Kidney capillary endothelial cell (primary cell): ENCODE data around the gene TMEM212.
A peak's percentile ranks its signal among the peaks of the same experiment; 100 is the strongest.

Experiments
- DNase-seq: peaks from one replicate; pipeline ENCODE4 v3.0.0-alpha.2; 2018; ENCODE audit warnings: low spot score

The TMEM212 gene

DNA sequence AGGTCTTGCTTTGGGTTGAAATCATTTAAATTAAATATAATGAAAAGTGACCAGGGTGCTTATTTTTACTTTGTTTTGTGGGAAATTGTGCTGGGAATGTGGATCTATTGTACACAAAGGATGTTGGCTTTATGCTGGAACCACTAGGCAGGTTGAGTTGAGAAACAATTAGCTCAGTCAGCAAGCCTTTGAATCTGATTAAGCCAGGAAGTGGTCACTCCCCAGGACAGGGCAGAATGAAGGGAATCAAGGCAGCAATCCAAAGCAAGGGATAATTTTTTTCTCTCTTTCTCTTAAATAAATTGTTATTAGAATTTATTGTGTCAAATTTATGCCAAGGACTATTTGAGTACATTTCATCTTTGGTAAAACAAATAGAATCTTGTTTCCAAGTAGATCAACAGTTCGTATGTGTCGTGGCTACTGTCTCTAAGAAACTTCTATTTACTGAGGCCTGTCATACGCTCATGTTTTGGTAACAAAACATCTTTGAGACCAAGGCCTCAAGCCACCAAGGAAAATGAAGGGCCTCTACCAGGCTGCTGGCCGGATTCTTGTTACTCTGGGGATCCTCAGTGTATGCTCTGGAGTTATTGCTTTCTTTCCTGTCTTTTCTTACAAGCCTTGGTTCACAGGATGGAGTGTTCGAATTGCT, at the start of gene TMEM212:
TMEM212 (plus strand) TSS at position 486 of the 655 bp plus-strand sequence; CDS start at position 521, 35 bp downstream.
- DNase-seq = no peak

DNA sequence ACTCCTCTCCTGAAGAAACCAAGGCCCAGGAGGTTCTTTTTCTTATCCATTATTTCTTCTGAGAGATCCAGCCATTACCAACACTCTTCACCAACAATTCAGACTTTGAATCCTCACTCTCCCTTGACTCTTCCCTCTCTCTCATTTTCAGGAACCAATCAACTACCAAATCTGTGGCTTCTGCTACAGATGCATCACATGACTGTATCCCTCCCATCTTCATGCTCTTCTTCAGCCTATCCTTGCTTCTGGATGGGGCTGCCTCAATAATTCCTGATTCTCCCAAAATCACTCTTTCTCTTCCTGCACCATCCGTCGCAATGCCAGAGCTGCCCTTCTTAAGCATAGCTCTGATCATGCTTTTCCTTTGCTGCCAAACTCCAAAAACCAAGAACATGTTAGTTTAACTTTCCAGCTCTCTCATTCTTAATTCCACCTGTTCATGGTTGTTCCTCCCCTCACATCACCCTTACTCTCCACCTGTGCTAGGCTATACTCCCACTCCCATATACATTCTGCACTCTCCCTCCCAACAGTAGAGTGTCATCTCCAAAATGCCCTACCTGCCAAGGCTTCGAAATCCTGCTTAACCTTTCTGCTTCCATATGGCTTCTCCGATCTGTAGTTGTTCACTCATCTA, 46.4 kb upstream of the TMEM212 start:
- DNase-seq = no peak

DNA sequence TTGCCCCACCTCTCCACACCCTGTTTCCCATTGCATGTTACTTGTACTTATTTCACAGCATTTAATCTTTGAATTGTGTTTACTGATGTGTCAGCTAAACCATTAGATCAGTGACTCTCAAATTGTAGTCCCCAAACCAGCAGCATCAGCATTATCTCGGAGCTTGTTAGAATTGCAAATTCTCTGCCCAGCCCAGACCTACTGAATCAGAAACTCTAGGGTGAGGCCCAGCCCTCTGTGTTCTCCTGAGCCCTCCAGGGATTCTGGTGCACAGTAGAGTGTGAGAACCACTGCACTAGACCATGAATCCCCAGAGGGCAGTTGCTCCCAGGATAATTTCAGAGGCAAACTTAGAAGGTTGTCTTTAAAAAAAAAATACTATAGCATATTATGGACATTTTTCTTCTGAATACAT, 45.9 kb upstream of the TMEM212 start:
- DNase-seq = no peak

DNA sequence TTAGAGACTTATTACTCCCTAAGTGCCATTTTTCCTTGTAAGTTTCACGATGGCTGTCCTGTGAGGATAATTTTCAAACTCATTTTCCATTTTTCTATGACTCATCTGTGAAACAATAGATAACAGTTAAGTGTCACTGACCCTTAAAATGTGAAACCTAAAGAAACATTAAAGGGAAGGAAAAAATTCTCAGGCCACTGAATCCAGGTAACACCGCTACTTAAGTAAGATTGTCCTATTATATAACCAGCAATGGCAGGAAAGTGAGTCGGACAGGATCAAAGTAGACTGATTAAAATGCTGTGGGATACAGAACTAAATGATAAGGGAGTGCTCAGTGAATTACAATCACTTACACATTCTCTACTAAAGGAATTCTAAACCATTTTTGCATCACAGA, 45.3 kb upstream of the TMEM212 start:
- DNase-seq = peak; percentile 48

DNA sequence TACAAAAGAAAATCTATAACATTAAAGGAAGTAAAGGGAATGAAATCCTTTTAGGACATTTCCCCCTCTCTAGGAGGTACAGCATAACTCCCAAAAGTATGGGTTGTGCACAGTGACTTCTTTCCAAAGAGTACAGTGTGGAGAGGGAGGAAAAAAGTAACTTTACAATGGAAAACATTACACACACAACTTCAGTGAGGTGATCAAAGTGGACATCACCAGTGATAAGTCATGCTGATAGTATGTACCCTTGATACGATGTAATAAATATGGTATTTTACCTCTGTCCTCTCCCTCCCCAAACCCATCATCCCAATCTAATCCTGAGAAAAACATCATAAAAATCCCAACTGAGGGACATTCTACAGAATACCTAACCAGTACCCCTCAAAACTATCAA, 43.6 kb upstream of the TMEM212 start:
- DNase-seq = no peak

DNA sequence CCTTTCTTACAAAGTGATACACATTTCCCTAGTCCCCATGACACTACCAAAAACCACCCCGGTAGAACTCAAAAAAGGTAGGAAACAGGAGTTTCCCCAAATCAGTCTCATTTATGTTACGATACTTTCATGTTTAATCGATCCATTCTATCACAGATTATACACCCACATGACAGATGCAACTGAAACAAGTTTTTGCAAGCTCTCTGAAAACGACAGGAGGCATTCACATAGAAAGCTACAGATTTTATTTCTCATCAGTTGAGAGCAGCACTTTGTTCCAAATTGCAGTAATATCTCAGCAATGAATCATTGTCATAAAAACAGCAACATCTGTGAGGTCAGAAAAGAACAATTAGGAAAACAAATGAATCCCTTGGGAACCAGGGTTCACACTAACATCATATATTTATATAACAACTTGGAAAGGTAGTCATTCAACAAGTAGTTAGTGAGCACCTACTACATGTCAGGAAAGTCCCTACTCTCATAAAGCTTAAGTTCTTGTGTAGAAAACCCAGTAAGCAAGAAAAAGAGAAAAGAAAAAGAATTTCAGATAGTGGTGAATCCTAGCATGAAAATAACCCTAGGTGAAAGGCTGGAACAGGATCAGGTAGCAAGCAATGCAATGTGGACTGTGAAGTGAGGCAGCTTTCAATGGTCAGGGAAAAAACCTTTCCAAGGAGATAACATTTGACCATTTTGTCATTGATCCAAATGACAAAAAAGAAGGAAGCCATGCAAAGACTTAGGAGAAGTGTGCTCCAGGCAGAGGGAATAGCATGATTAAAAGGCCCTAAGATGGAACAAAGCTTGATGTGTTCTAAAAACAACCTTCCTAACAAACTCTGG, 41.2 kb upstream of the TMEM212 start:
- DNase-seq = peak; percentile 77

DNA sequence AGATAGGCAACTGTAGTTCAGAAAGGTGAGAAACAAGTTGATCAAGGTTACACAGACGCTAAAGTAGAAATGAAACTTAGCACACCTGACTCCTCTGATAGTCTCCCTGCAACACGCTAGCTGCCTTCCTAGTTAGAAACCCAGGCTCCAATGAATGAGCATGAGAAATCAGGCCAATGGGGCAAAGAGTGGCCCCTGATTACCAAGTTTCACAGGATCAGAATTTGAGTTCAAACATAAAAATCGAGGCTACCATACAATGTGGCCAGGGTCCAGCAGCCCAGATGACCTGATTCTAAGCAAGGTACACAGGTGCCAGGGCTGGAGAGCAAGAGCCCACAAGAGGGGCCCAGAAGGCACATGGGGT, 40.6 kb upstream of the TMEM212 start:
- no peak for DNase-seq

DNA sequence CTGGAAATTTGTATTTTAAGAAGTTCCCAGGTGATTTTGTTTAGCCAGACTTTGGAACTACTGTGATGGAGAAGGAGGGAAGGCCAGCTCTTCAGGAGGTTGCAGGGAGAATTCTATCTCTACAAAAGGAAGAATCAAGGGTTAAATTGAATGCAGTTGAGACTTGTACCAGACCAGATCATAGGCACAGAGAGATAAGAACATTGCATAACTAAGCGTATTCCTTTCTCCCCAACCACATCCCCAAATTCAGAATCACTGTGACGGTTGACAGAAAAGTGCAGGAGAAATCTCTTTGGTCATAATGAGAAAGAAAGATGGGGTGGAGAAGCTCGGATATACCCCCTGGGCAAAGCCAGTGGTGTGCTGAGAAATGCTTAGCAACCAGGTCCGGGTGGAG, 40.1 kb upstream of the TMEM212 start:
- no peak for DNase-seq

DNA sequence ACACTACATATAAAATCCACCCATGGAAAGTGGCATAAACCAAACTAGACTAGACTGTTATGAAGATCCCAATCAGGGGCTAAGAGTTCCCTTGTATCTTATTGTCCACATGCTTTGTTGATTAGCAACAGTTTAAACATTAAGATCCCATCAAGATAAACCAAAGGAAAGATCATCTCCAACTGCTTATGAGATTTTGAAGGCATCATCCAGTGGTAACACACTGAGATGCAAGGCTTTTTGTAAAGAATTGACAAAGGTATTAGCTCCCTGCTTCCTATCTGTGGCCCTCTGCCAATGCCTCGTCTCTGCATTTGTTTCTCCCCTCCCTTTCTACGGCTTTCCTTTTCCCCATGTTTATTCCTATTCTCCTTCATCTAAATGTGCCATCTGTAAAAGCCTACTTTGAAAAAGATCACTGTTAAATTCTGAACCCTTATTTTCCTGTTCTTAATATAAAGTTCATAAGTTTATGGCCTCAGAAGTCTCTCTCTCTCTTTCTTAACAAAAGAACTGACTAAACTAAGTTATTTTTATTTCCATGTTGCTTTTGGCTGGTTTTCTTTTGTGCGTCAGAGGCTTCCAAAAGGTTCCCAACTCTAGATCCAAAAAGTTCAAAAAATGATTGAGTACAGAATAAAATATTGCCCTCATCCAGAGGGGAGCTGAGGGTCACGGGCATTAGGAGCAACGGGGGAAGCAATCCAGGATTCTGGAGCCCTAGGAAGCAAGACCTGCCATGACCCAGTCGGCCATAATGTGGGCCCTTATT, 38.3 kb upstream of the TMEM212 start:
- no peak for DNase-seq

DNA sequence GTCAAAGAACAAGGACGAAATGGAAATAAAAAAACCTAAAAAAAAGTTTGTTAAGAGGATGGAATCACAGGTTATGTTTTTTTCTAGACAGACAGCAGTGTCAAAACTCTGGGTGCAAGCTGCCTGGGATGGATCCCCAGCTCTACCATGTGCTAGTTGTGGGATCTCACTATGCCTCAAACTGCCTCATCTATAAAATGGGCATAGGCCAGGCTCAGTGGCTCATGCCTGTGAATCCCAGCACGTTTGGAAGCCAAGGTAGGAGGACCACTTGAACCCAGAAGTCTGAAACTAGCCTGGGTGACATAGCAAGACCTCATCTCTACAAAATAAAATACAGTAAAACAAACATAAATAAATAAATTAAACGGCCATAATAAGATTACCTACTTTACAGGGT, 37.5 kb upstream of the TMEM212 start:
- DNase-seq = no peak

DNA sequence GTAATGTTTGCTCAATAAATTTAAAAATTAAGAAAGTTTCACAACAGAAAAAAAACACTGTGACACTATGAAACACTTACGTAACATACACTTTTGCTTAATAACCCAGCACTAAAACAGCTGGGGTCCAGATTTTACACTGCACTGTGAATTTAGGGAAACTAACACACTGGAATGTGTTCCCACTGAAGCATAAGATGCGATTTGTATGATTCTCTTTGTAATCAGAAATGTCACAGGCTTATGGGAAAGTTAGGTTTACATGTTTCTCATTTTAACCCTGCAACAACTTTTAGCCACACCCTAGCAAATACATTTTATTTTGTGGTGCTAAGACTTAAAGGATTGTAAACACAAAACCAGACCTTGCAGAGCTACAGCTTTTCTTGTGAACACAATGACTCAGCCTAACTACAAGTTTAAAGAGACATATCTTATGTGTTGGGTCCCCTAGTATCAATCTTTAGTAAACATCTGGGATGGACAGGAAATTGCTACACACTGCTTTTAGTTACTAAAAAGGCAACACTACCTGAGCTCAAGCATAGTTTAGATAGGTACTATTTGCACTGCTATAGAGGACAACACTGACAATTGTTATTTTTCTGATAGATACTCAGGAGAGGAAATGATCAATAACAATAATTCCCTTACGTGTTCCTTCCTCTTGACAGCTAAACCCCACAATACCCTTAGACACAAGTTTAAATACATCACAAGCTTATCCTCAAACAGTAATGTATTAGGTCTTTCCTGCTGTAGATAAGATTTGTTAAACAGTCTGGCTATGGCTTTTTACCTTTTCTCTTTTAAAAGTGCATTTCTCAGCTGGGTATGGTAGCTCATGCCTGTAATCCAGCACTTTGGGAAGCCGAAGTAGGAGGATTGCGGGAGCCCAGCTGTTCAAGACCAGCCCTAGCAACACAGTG, 36.7 kb upstream of the TMEM212 start:
- DNase-seq = peak; percentile 50

DNA sequence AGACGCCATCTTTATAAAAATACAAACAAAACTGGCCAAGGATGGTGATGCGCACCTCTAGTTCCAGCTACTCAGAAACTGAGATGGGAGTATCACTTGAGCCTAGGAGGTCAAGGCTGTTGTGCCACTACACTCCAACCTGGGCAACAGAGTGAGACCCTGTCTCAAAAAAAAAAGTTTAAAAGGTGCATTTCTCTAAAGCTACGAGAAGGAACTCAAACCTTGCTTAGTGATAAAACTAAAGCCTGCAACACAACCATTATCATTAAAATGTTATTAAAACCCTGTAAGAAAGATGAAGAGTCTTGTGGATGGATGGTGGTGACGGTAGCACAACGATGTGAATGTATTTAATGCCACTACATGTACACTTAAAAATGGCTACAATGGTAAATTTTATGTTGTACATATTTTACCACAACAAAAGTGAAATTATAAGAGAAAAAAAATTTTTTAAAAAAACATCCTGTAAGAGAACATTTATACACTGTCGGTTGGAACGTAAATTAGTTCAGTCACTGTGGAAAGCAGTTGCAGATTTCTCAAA, 35.9 kb upstream of the TMEM212 start:
- DNase-seq = no peak

DNA sequence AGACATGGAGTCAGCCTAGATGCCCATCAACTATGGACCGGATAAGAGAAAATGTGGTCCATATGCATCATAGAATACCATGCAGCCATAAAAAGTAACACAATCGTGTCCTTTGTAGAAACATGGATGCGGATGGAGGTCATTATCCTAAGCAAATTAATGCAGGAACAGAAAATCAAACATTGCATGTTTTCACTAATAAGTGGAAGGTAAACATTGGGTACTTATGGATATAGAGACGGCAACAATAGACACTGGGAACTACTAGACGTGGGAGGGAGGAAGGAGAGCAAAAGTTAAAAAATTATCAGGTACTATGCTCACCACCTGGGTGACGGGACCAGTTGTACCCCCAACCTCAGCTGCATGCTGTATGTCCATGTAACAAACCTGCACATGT, 35.3 kb upstream of the TMEM212 start:
- DNase-seq = no peak

DNA sequence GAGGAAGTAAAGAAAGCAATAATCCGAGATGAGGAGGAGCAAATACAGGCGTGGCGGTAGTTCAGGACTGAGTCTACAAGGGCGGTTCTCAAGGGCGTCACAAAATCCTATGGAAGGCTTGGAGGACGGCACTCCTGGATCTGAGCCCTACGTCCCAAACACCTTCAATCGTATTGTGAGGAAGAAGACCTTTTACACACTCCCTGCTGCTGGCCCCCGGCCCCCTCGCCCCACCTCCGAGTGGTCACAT, 33.6 kb upstream of the TMEM212 start:
- DNase-seq = no peak

DNA sequence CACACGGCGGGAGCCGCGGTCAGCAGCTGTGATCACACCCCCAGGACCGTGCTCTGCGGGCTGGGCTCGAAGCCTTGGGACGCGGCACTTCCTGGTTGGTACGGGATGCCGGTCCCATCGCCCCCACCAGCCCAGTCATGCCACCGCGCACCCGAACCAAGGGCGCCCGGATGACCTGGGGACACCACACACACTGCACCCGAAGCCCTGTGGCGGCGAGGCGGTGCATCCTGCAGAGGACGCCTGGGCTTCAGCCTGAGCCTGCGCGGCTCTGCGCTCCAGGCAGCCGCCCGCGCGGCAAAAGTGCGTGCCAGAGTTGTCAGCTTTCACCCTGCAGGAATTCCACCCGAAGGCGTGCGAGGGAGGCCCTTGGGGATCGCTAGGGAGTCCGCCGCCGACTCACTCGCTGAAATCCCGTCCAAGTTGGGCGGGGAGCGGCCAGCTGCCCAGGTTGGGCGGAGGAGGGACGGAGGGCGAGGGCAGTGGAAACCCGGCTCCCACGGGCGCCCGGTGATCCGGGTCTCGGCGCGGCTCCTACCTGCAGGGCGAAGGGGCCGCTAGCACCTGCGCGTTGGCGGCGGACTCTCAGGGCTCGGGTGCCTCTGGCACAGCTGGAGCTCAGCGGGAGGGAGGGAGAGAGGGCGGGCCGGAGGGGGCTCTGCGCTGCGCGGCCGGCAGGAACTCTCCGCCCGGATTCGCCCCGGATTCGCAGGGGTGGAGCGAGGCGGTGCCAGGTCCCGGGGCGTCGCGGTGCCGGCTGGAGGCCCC, 33.1 kb upstream of the TMEM212 start, which contains the start of gene PLD1:
PLD1 (minus strand) TSS at position 623 of the 768 bp plus-strand sequence. CDS start 72,432 bp downstream, outside the sequence.
- peak; percentile 62 for DNase-seq

DNA sequence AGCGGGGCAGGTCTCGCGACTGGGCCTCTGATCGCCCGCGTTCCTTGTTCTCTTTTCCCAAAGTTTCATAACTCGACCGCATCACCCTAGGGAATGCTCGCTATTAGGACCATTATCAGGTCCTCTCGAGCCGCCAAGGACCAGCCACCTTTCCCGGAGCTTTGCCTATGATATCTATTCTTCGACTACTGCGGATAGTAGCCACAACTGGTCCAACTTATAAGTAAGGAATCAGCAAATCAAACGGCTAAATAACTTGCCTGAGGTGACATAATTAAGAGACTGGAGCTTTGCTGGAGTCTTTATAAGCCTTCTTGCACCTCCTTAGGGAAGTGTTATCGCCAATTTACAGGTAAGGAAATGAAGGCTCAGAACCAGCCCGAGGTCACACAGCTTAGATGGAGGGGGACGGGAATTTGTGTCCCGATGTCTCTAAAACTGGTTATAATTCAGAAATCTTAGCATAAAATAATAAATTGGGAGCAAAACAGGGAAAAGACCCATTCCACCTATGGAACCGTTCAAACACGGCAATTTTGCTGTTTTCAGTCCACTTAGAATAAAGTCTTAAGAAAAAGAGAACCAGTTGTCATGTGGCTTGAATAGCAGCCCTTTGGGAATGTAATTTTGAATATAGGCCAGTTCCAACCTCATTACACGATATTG, 32.4 kb upstream of the TMEM212 start:
- no peak for DNase-seq

DNA sequence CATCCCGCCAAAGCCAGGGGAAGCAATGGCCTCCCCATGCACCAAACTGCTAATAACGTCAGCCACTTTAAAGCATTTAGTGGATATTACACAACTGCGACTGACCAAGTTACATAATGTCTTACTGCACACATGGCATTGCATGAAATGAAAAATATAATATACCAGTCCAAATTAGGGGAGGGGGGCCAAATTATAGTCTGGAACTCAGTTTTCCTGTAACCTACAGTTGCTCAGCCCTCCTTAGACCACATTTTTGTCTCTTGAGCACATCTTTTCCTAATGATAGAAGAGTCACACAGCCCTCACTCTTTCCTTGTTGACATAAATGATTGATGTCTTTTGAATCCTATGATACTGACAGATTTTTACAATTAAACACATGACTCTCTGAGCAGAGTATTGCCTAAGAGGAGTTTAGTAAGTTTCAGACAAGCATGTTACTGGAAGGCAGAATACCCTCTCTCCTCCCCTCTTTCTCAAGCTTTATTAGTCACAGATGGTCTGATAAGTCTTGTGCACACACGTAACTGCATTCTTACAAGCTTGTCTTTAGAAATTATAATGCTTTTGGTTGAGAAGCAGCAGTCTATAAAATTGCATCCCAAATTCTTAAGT, 31.7 kb upstream of the TMEM212 start:
- DNase-seq = no peak

DNA sequence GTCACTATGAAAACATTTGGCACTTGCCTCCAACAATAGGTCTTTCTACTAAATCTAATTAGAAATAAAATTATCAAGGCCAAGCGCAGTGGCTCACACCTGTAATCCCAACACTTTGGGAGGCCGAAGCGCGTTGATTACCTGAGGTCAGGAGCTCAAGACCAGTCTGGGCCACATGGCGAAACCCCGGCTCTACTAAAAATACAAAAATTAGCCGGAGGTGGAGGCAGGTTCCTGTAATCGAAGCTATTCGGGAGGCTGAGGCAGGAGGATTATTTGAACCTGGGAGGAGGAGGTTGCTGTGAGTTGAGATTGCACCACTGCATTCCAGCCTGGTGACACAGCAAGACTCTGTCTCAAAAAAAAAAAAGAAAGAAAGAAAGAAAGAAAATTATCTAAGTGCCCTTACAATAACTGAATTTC, 31.2 kb upstream of the TMEM212 start:
- DNase-seq = no peak

DNA sequence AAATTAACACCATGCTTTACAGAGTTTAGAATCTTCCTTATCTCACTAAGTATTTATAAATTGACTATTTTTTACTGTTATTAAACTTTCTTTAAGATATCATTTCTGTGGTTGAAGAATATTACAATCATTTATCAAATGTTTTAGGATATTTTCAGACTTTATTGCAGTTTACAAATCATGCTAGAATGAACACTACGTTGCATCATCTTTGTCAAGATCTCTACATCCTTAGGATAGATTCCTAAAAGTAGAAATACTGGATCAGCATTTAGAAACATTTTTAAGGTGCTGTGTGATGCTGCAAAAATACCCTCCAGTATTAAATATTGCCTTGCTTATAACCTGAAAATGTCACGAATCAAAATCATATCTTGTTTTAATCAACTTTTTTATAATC, 30.3 kb upstream of the TMEM212 start:
- no peak for DNase-seq
